Loucy (cell line): ENCODE data around the gene MAP3K15.

ENCODE experiments used
- EZH2phosphoT487 ChIP-seq: fragments of 200-600 bp; IDR thresholded peaks from 2 replicates; pipeline ENCODE4 v1.6.1; 2018; ENCODE audit warnings: antibody characterized with exemption, mild to moderate bottlenecking, moderate library complexity, borderline replicate concordance
- TF ChIP-seq, protein P1 (sequence below): fragments of 200-600 bp; sonication (generic); conservative IDR thresholded peaks from 2 replicates; pipeline ENCODE4 v1.5.1; 2014; ENCODE audit warnings: mild to moderate bottlenecking, antibody characterized with exemption, low read length

- TF ChIP-seq, protein P1, sequence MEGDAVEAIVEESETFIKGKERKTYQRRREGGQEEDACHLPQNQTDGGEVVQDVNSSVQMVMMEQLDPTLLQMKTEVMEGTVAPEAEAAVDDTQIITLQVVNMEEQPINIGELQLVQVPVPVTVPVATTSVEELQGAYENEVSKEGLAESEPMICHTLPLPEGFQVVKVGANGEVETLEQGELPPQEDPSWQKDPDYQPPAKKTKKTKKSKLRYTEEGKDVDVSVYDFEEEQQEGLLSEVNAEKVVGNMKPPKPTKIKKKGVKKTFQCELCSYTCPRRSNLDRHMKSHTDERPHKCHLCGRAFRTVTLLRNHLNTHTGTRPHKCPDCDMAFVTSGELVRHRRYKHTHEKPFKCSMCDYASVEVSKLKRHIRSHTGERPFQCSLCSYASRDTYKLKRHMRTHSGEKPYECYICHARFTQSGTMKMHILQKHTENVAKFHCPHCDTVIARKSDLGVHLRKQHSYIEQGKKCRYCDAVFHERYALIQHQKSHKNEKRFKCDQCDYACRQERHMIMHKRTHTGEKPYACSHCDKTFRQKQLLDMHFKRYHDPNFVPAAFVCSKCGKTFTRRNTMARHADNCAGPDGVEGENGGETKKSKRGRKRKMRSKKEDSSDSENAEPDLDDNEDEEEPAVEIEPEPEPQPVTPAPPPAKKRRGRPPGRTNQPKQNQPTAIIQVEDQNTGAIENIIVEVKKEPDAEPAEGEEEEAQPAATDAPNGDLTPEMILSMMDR, result peak; percentile 61
- no peak for TF ChIP-seq EZH2phosphoT487
Measured at GRCh38 chrX:19334945-19335626, 180.2 kb downstream of the MAP3K15 start.
